GM12878 (cell line): ENCODE measurements around the gene IGHMBP2. TPM values are rescaled to one million over a fixed set of nuclear protein-coding genes. Genes with fewer than 3 reads are reported as not detected.

Source experiments
- ATAC-seq: fragments of 200-7000 bp; cut with Tn5 transposase; 3 replicates; pipeline ENCODE4 v1.9.1; 2020; ENCODE audit warnings: mild to moderate bottlenecking, moderate library complexity
- BruUV-seq: library from RNA; stranded (reverse); fragments of 400-500 nt; replicated peaks from 2 replicates; lab custom pipeline; 2021; lab: Mats Ljungman, UMichigan
- CTCF ChIA-PET: fragments of 300-600 bp; sonication (Branson Sonifier 250); formaldehyde crosslinking; extraction: SDS; loops from one replicate; lab custom pipeline; 2021; ENCODE audit warnings: inconsistent platforms; lab: Yijun Ruan, JAX
- POLR2A ChIA-PET: fragments of 350-600 bp; formaldehyde crosslinking; extraction: SDS; loops from one replicate; lab custom pipeline; 2021; ENCODE audit warnings: inconsistent platforms; lab: Charles Lee
- RAD21 ChIA-PET: fragments of 300-600 bp; sonication (Branson Sonifier 250); formaldehyde crosslinking; loops from one replicate; lab custom pipeline; 2023; ENCODE audit warnings: antibody characterized with exemption; ENCODE audit not compliant: unreplicated experiment; lab: Charles Lee
- SMC1A ChIA-PET: fragments of 300-600 bp; sonication (Branson Sonifier 250); formaldehyde crosslinking; loops from one replicate; lab custom pipeline; 2023; ENCODE audit not compliant: unreplicated experiment, uncharacterized antibody; lab: Charles Lee
- DNase-seq: peaks from one replicate; pipeline ENCODE4 v3.0.0-alpha.2; 2011; ENCODE audit warnings: low read depth, low spot score
- FAIRE-seq: peaks from 3 replicates; lab custom pipeline; 2011; peaks lifted over from hg19 to GRCh38; lab: Jason Lieb, UNC
- H2AFZ ChIP-seq: 2 replicates; pipeline ENCODE4 v1.6.0; 2011; ENCODE audit warnings: low read depth, low read length, control low read depth; ENCODE audit not compliant: control insufficient read depth
- H3K27ac ChIP-seq: 2 replicates; pipeline ENCODE4 v1.5.1; 2011; ENCODE audit warnings: control low read depth; ENCODE audit not compliant: control insufficient read depth, insufficient read depth
- H3K27me3 ChIP-seq, 2 experiments: replicated peaks in 1 of 2; 2 replicates each; pipeline versions ENCODE4 v1.6.0 to v1.6.1; 2011; ENCODE audit warnings: low read length in 1 of 2; ENCODE audit not compliant: control insufficient read depth in 2 of 2, insufficient read depth in 2 of 2
- H3K36me3 ChIP-seq, 2 experiments: 2 replicates each; pipeline ENCODE4 v1.5.1; 2011; ENCODE audit warnings: low read length in 1 of 2; ENCODE audit not compliant: control insufficient read depth in 2 of 2, insufficient read depth in 2 of 2
- H3K4me1 ChIP-seq: 2 replicates; pipeline ENCODE4 v1.6.1; 2011; ENCODE audit warnings: mild to moderate bottlenecking, low read length, moderate library complexity, mixed read lengths; ENCODE audit not compliant: control insufficient read depth, insufficient read depth
- H3K4me2 ChIP-seq: 2 replicates; pipeline ENCODE4 v1.6.0; 2011; ENCODE audit warnings: control low read depth; ENCODE audit not compliant: control insufficient read depth, insufficient read depth
- H3K4me3 ChIP-seq: fragments of 200-600 bp; sonication (generic); 2 replicates; pipeline ENCODE4 v1.5.1; 2016
- H3K79me2 ChIP-seq: 2 replicates; pipeline ENCODE4 v1.6.0; 2011; ENCODE audit warnings: low read length; ENCODE audit not compliant: control insufficient read depth, insufficient read depth
- H3K9ac ChIP-seq: 2 replicates; pipeline ENCODE4 v1.8.0; 2011; ENCODE audit warnings: low read length, control low read depth, mixed read lengths; ENCODE audit not compliant: control insufficient read depth, insufficient read depth
- H3K9me3 ChIP-seq: replicated peaks from 3 replicates; pipeline ENCODE4 v1.5.1; 2011; ENCODE audit warnings: mild to moderate bottlenecking, low read length; ENCODE audit not compliant: control insufficient read depth, insufficient read depth
- H4K20me1 ChIP-seq: 2 replicates; pipeline ENCODE4 v1.6.0; 2011; ENCODE audit not compliant: control insufficient read depth, insufficient read depth
- CREB1 ChIP-seq: IDR thresholded peaks from 2 replicates; pipeline ENCODE4 v1.6.1; 2012; ENCODE audit warnings: low read depth, mild to moderate bottlenecking, inconsistent platforms
- EED ChIP-seq: sonication (generic); IDR thresholded peaks from 2 replicates; pipeline ENCODE4 v1.6.1; 2016; ENCODE audit warnings: antibody characterized with exemption, low read depth
- MTA3 ChIP-seq: IDR thresholded peaks from 2 replicates; pipeline ENCODE4 v1.6.1; 2012; ENCODE audit warnings: low read length, inconsistent platforms, borderline replicate concordance
- MYB ChIP-seq: fragments of 150-350 bp; IDR thresholded peaks from 2 replicates; pipeline ENCODE4 v1.6.1; 2014; ENCODE audit warnings: mild to moderate bottlenecking, low read depth, low read length, borderline replicate concordance
- PML ChIP-seq: IDR thresholded peaks from 2 replicates; pipeline ENCODE4 v1.6.1; 2012; ENCODE audit warnings: low read length, inconsistent platforms
- SIX5 ChIP-seq: IDR thresholded peaks from 2 replicates; pipeline ENCODE4 v1.6.1; 2011; ENCODE audit warnings: mild to moderate bottlenecking, low read depth, low read length, moderate library complexity; ENCODE audit not compliant: severe bottlenecking
- SMC3 ChIP-seq: IDR thresholded peaks from 2 replicates; pipeline ENCODE4 v1.6.1; 2011; ENCODE audit warnings: low read length, improper control_type of control experiment, borderline replicate concordance
- STAT3 ChIP-seq: IDR thresholded peaks from 2 replicates; pipeline ENCODE4 v1.6.1; 2011; ENCODE audit warnings: low read depth, low read length, improper control_type of control experiment
- TCF12 ChIP-seq: IDR thresholded peaks from 2 replicates; pipeline ENCODE4 v1.6.1; 2011; ENCODE audit warnings: low read depth, mild to moderate bottlenecking, low read length
- ZNF207 ChIP-seq: fragments of 450-650 bp; IDR thresholded peaks from 2 replicates; pipeline ENCODE4 v1.6.1; 2014; ENCODE audit warnings: antibody characterized with exemption, mild to moderate bottlenecking, borderline replicate concordance
- ZNF384 ChIP-seq: IDR thresholded peaks from 2 replicates; pipeline ENCODE4 v1.6.1; 2012; ENCODE audit warnings: low read depth, mild to moderate bottlenecking, low read length, improper control_type of control experiment, borderline replicate concordance
- ZZZ3 ChIP-seq: IDR thresholded peaks from 2 replicates; pipeline ENCODE4 v1.6.1; 2011; ENCODE audit warnings: low read depth; ENCODE audit not compliant: control insufficient read depth, insufficient read length
- WGBS: methylation state at CpG from one replicate; pipeline ENCODE4 v1.1.6; 2016; ENCODE audit warnings: low lambda C conversion rate; ENCODE audit not compliant: insufficient replicate concordance, insufficient coverage; ENCODE audit errors: missing lambda C conversion rate; 5-methylcytosine and 5-hydroxymethylcytosine counted together
- in situ Hi-C: fragments of 300-500 bp; cut with MboI; formaldehyde crosslinking; loops from 9 replicates; pipeline ENCODE4 v1.14.3; 2018; ENCODE audit warnings: mixed read lengths
- intact Hi-C: fragments of 100-400 bp; cut with micrococcal nuclease; formaldehyde crosslinking; loops from one replicate; pipeline ENCODE4 v1.14.2; 2022; ENCODE audit not compliant: unreplicated experiment
- polyA plus RNA-seq, 11 experiments: library from polyadenylated mRNA; depleted of rRNA in 4 of 11; unstranded in 6 of 11; stranded (reverse) in 5 of 11; fragments of >200 nt; fragmentation: Nextera tagmentation in 4 of 11; fragmentation: Illumina TruSeq in 1 of 11; extraction: Ambion mirVana in 4 of 11; extraction: Trizol in 1 of 11; gene quantifications; 1 replicate in 1 of 11; 2 replicates in 10 of 11; pipeline versions ENCODE4 v1.2.1 to v1.2.3, GENCODE V29; 2011 to 2016; ENCODE audit warnings: inconsistent platforms in 2 of 11, missing spikeins in 2 of 11, low read depth in 1 of 11
- total RNA-seq, 4 experiments: library from RNA; depleted of rRNA in 3 of 4; stranded (reverse); fragments of >200 nt in 3 of 4; fragmentation: Illumina TruSeq in 1 of 4; extraction: Trizol in 1 of 4; gene quantifications; 2 replicates each; pipeline versions ENCODE4 v1.2.1 to v1.2.3, GENCODE V29; 2013 to 2021
- TF ChIP-seq, protein P1 (sequence below): IDR thresholded peaks from 2 replicates; pipeline ENCODE4 v1.6.1; 2011; ENCODE audit warnings: borderline replicate concordance, low read depth, mild to moderate bottlenecking, moderate library complexity, low read length; ENCODE audit not compliant: insufficient read depth, poor library complexity, severe bottlenecking
- TF ChIP-seq, protein P2 (sequence below): IDR thresholded peaks from 2 replicates; pipeline ENCODE4 v1.6.1; 2012; ENCODE audit warnings: mild to moderate bottlenecking, low read depth, low read length

IGHMBP2 gene
- total and polyA plus RNA-seq, 10 of the 15 experiments (the other 5 are each of a cell fraction or from before 2014, with no cell fraction given): 1.4 to 20.1 (median 11.2) TPM

DNA sequence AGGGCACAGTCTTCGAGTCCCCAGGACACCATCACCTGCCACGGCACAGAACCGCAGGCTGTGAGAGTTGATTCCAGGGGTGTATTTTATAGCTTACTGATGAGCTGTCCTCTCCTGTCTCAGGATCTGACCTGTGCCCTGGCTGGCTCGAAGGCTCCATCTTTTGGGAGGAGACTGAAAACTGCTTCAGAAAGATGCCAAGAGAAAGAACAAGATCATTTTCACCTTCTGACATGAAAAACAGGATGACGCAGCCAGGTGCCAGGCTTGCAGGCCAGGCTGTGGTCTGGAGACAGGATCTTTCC, 74.9 kb downstream of the IGHMBP2 start:
- Histone ChIP-seq H3K36me3 (no peaks in the 10 kb centered on the region), H3K27me3 (no peaks in the 10 kb centered on the region; a peak in 2 of 4 replicates), H3K27ac (no peak overlapping the region), H3K9ac (no peak overlapping the region), H4K20me1 (no peaks in the 10 kb centered on the region), H3K4me2 (no peak overlapping the region), H3K79me2 (no peaks in the 10 kb centered on the region), H3K4me1 (no peaks in the 10 kb centered on the region), H3K9me3 (no peaks in the 10 kb centered on the region; the same call in 2 of the 3 replicates), H3K4me3 (no peak overlapping the region), H2AFZ (no peak overlapping the region)
- WGBS: 55% methylated on average over 5 of the region's 5 CpGs
- no peak for TF ChIP-seq ZZZ3
- no peak for TF ChIP-seq PML
- no peak for TF ChIP-seq EED
- no peak for TF ChIP-seq MTA3
- TF ChIP-seq, protein P1, sequence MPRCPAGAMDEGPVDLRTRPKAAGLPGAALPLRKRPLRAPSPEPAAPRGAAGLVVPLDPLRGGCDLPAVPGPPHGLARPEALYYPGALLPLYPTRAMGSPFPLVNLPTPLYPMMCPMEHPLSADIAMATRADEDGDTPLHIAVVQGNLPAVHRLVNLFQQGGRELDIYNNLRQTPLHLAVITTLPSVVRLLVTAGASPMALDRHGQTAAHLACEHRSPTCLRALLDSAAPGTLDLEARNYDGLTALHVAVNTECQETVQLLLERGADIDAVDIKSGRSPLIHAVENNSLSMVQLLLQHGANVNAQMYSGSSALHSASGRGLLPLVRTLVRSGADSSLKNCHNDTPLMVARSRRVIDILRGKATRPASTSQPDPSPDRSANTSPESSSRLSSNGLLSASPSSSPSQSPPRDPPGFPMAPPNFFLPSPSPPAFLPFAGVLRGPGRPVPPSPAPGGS: no peak
- TF ChIP-seq, protein P2, sequence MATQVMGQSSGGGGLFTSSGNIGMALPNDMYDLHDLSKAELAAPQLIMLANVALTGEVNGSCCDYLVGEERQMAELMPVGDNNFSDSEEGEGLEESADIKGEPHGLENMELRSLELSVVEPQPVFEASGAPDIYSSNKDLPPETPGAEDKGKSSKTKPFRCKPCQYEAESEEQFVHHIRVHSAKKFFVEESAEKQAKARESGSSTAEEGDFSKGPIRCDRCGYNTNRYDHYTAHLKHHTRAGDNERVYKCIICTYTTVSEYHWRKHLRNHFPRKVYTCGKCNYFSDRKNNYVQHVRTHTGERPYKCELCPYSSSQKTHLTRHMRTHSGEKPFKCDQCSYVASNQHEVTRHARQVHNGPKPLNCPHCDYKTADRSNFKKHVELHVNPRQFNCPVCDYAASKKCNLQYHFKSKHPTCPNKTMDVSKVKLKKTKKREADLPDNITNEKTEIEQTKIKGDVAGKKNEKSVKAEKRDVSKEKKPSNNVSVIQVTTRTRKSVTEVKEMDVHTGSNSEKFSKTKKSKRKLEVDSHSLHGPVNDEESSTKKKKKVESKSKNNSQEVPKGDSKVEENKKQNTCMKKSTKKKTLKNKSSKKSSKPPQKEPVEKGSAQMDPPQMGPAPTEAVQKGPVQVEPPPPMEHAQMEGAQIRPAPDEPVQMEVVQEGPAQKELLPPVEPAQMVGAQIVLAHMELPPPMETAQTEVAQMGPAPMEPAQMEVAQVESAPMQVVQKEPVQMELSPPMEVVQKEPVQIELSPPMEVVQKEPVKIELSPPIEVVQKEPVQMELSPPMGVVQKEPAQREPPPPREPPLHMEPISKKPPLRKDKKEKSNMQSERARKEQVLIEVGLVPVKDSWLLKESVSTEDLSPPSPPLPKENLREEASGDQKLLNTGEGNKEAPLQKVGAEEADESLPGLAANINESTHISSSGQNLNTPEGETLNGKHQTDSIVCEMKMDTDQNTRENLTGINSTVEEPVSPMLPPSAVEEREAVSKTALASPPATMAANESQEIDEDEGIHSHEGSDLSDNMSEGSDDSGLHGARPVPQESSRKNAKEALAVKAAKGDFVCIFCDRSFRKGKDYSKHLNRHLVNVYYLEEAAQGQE: no peak
- no peak for TF ChIP-seq SMC3
- no peak for TF ChIP-seq ZNF207
- no peak for TF ChIP-seq TCF12
- TF ChIP-seq STAT3: no peak
- no peak for TF ChIP-seq SIX5
- no peak for TF ChIP-seq ZNF384
- TF ChIP-seq CREB1: no peak
- TF ChIP-seq MYB: no peak
- DNase-seq (no peak), ATAC-seq (no peak), FAIRE-seq (no peak)
- RAD21 ChIA-PET: no interaction called here
- CTCF ChIA-PET: no interaction called here
- POLR2A ChIA-PET: no interaction called here
- intact Hi-C loops (no loop called here), in situ Hi-C loops (no loop called here)
- no TSS peak for BruUV-seq
- SMC1A ChIA-PET: no interaction called here
